NT2/D1 (cell line): Measurements from ENCODE around the gene PRKCQ.

Experiments used
- YY1 ChIP-seq: IDR thresholded peaks from 2 replicates; pipeline ENCODE4 v1.6.1; 2011; ENCODE audit not compliant: insufficient read length, insufficient read depth
- ZNF274 ChIP-seq: IDR thresholded peaks from 2 replicates; pipeline ENCODE4 v1.6.1; 2011; ENCODE audit warnings: mild to moderate bottlenecking, low read depth, low read length

GRCh38 chr10:6591668-6592067, 11.6 kb upstream of the PRKCQ start:
- no peak for TF ChIP-seq YY1
- no peak for TF ChIP-seq ZNF274
